ENCODE data around the gene PALB2. TPM values are rescaled to one million over a fixed set of nuclear protein-coding genes. Genes with fewer than 3 reads are reported as not detected.
"Not testable (repeated sequence)": the region's sequence is repeated elsewhere in the genome, so short reads cannot be mapped to it uniquely, and the experiment has no call there.

The PALB2 gene
- total and polyA plus RNA-seq, 2 experiments from 2014 or later, result 4.5 to 6.6 TPM

DNA sequence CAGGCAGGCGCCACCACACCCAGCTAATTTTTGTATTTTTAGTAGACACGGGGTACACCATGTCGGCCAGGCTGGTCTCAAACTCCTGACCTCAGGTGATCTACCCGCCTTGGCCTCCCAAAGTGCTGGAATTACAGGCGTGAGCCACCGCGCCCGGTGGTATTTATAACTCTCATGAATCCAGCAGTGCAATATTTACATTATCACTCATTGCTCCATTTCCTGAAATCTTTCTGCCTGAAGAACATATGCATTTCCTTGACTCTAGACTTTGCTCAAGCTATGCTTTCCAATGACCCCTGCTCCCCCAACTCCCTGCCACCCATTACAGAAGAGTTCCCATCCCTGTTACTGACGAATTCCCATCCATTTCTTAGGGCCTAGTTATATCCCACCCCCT is 25.3 kb downstream of the PALB2 start:
- Histone ChIP-seq H3K36me3 (replicated peaks; ENCODE audit: insufficient read depth, low read depth) (no peaks in the 10 kb centered on the region), H3K4me3 (no peak overlapping the region), H4K20me1 (ENCODE audit: insufficient read depth, poor library complexity, severe bottlenecking) (no peaks in the 10 kb centered on the region), H3K79me2 (no peaks in the 10 kb centered on the region), H3K27ac (no peak overlapping the region), H3K9me3 (ENCODE audit: low read depth) (no peaks in the 10 kb centered on the region), H3K4me1 (ENCODE audit: insufficient read depth) (no peaks in the 10 kb centered on the region), H3K9me2 (replicated peaks; ENCODE audit: insufficient read depth) (no peaks in the 10 kb centered on the region), H3K4me2 (no peak overlapping the region), H3K27me3 (no peaks in the 10 kb centered on the region), H2AFZ (no peak overlapping the region)
- WGBS (ENCODE audit: low lambda C conversion rate, missing lambda C conversion rate), result 90% methylated on average over 9 of the region's 9 CpGs
- TF ChIP-seq EZH2 (IDR thresholded peaks at IDR 0.05; ENCODE audit: borderline replicate concordance) (no peak), EZH2phosphoT487 (IDR thresholded peaks at IDR 0.05; ENCODE audit: low read depth, severe bottlenecking, unreplicated experiment) (no peak)
- TF ChIP-seq, protein P1, sequence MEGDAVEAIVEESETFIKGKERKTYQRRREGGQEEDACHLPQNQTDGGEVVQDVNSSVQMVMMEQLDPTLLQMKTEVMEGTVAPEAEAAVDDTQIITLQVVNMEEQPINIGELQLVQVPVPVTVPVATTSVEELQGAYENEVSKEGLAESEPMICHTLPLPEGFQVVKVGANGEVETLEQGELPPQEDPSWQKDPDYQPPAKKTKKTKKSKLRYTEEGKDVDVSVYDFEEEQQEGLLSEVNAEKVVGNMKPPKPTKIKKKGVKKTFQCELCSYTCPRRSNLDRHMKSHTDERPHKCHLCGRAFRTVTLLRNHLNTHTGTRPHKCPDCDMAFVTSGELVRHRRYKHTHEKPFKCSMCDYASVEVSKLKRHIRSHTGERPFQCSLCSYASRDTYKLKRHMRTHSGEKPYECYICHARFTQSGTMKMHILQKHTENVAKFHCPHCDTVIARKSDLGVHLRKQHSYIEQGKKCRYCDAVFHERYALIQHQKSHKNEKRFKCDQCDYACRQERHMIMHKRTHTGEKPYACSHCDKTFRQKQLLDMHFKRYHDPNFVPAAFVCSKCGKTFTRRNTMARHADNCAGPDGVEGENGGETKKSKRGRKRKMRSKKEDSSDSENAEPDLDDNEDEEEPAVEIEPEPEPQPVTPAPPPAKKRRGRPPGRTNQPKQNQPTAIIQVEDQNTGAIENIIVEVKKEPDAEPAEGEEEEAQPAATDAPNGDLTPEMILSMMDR (IDR thresholded peaks at IDR 0.05; ENCODE audit: poor library complexity), result no peak
- no peak for DNase-seq (ENCODE audit: low spot score)

GRCh38 chr16:23611936-23612335 is 29.2 kb downstream of the PALB2 start:
- H3K4me1 ChIP-seq (ENCODE audit: insufficient read depth), result no peaks in the 10 kb centered on the region
- no peaks in the 10 kb centered on the region for H3K27me3 ChIP-seq
- no peaks in the 10 kb centered on the region for H3K9me3 ChIP-seq (ENCODE audit: low read depth)
- no peak overlapping the region for H2AFZ ChIP-seq
- H3K4me3 ChIP-seq, result no peak overlapping the region
- TF ChIP-seq, protein P1 (IDR thresholded peaks at IDR 0.05; ENCODE audit: poor library complexity), result no peak
- TF ChIP-seq EZH2phosphoT487 (IDR thresholded peaks at IDR 0.05; ENCODE audit: low read depth, severe bottlenecking, unreplicated experiment) (no peak), EZH2 (IDR thresholded peaks at IDR 0.05; ENCODE audit: borderline replicate concordance) (no peak)
- WGBS (ENCODE audit: low lambda C conversion rate, missing lambda C conversion rate), result 85% methylated on average over 3 of the region's 3 CpGs
- no peaks in the 10 kb centered on the region for H3K9me2 ChIP-seq (replicated peaks; ENCODE audit: insufficient read depth)
- H3K4me2 ChIP-seq, result no peak overlapping the region
- H3K36me3 ChIP-seq (replicated peaks; ENCODE audit: insufficient read depth, low read depth), result no peaks in the 10 kb centered on the region
- no peak overlapping the region for H3K27ac ChIP-seq
- no peaks in the 10 kb centered on the region for H4K20me1 ChIP-seq (ENCODE audit: insufficient read depth, poor library complexity, severe bottlenecking)
- no peak for DNase-seq (ENCODE audit: low spot score)
- no peaks in the 10 kb centered on the region for H3K79me2 ChIP-seq

GRCh38 chr16:23610905-23611304 is 30.2 kb downstream of the PALB2 start:
- H3K36me3 ChIP-seq (replicated peaks; ENCODE audit: insufficient read depth, low read depth); H3K4me1 ChIP-seq (ENCODE audit: insufficient read depth); DNase-seq (ENCODE audit: low spot score); H3K4me3 ChIP-seq; H3K79me2 ChIP-seq; H3K9me2 ChIP-seq (replicated peaks; ENCODE audit: insufficient read depth); H3K27me3 ChIP-seq; H4K20me1 ChIP-seq (ENCODE audit: insufficient read depth, poor library complexity, severe bottlenecking); H2AFZ ChIP-seq; H3K27ac ChIP-seq; H3K9me3 ChIP-seq (ENCODE audit: low read depth); H3K4me2 ChIP-seq: not testable (repeated sequence)
- 96% methylated on average over 6 of the region's 6 CpGs for WGBS (ENCODE audit: low lambda C conversion rate, missing lambda C conversion rate)

GRCh38 chr16:23609929-23610328 is 31.2 kb downstream of the PALB2 start:
- no peaks in the 10 kb centered on the region for H3K36me3 ChIP-seq (replicated peaks; ENCODE audit: insufficient read depth, low read depth)
- H3K4me3 ChIP-seq, result no peak overlapping the region

More at GRCh38 chr16:23609929-23610328, 31.2 kb downstream of the PALB2 start:
- no peak for TF ChIP-seq EZH2 (IDR thresholded peaks at IDR 0.05; ENCODE audit: borderline replicate concordance)
- no peak for TF ChIP-seq EZH2phosphoT487 (IDR thresholded peaks at IDR 0.05; ENCODE audit: low read depth, severe bottlenecking, unreplicated experiment)
- TF ChIP-seq, protein P1 (IDR thresholded peaks at IDR 0.05; ENCODE audit: poor library complexity), result no peak
- Histone ChIP-seq H2AFZ (no peak overlapping the region), H3K79me2 (no peaks in the 10 kb centered on the region), H3K9me3 (ENCODE audit: low read depth) (no peaks in the 10 kb centered on the region), H3K4me1 (ENCODE audit: insufficient read depth) (no peaks in the 10 kb centered on the region), H3K27ac (no peak overlapping the region), H3K27me3 (no peaks in the 10 kb centered on the region), H3K4me2 (no peak overlapping the region), H3K9me2 (replicated peaks; ENCODE audit: insufficient read depth) (no peaks in the 10 kb centered on the region), H4K20me1 (ENCODE audit: insufficient read depth, poor library complexity, severe bottlenecking) (no peaks in the 10 kb centered on the region)
- no peak for DNase-seq (ENCODE audit: low spot score)
- 97% methylated on average over 1 of the region's 1 CpG for WGBS (ENCODE audit: low lambda C conversion rate, missing lambda C conversion rate)
